ENCODE measurements around the gene UCP2.
A peak's percentile ranks its signal among the peaks of the same experiment; 100 is the strongest.

The UCP2 gene

DNA sequence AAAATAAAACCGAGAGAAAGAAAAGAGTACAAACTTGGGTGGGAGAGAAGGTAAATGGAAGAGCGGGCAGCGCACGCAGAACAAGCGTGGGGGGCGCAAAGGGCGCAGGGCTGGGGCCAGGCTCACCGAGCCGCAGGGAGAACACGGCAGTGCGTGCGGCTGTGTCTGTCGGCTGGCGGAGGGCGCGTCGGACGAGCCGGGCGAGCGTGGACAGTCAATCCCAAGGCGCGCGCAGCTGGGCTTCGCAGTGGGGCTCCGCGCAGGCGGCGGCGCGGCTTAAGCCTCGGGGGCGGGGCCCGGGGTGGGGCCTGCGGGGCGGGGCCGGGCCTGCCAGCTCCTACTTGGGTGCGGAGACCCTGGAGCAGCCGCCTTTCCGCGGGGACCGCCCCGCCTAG, at the start of gene UCP2:
TSS of gene UCP2 (minus strand) at position 249 of the 395 bp plus-strand sequence. CDS start 4,465 bp downstream, outside the sequence.
- DNase-seq (ENCODE audit: low read depth in 2 of 2), result peak; percentile 72 to 84

- DNase-seq (ENCODE audit: low read depth in 2 of 2), result no peak
These were observed 48.4 kb upstream of the UCP2 start for GRCh38 chr11:74030723-74031676.

DNA sequence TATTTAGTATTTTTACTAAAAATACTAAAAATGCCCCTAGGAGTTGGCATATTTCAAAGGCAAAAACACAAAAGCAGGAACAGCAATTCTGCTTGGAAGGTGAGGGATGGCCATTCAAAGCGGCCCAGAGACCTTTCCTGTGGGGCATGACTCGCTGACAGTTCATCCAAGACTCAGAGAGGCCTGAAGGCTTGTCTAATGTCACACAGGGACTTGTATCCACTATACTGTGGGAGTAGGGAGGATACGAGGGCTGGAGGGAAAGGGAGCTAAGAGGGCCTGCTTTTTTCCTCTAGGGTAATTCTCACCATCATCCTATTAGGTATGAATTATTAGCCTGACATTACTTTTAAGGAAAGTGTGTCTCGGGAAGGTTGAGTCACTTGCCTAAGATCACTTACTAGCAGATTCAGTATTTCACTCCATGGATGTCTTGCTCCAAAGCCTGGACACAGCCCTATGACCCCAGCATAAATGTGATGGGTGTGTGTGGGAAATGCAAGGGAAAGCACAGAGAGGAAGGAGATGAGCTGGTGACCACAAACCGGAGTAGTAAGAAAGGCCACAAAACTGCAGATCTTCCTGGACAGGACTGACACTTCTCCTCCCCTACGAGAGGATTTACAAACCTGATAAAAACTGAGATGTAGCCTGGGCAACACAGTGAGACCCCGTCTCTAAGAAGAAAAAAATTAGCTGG, 43.0 kb upstream of the UCP2 start:
- DNase-seq (ENCODE audit: low read depth in 2 of 2), result no peak

- no peak for DNase-seq (ENCODE audit: low read depth in 2 of 2)
These were observed 41.8 kb upstream of the UCP2 start for GRCh38 chr11:74024261-74025029.

- DNase-seq (ENCODE audit: low read depth in 2 of 2), result no peak
These were observed 40.6 kb upstream of the UCP2 start for GRCh38 chr11:74023276-74023675.

DNA sequence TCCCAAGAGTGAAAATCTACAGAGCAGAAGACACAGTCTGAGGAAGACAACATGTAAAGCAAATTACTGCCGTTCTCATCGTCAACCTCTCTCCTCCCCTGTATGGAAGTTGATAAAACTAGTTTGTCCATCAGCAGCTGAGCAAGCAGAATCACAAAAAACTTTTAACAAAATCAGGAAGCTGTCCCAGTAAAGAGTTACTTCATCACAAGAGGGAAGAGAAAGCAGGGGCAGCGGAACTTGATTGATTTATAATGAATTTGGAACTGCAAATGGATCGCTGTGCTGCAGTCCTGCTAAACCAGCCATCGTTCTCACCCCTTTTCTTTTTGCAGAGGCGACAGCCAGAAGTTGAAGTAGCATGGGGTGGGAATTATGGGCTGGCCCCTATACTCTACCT, 39.9 kb upstream of the UCP2 start:
- DNase-seq (ENCODE audit: low read depth in 2 of 2), result no peak

GRCh38 chr11:74021998-74022397, 39.4 kb upstream of the UCP2 start:
- no peak for DNase-seq (ENCODE audit: low read depth in 2 of 2)

- DNase-seq (ENCODE audit: low read depth in 2 of 2), result no peak
These were observed 37.9 kb upstream of the UCP2 start for GRCh38 chr11:74020539-74020938.

DNA sequence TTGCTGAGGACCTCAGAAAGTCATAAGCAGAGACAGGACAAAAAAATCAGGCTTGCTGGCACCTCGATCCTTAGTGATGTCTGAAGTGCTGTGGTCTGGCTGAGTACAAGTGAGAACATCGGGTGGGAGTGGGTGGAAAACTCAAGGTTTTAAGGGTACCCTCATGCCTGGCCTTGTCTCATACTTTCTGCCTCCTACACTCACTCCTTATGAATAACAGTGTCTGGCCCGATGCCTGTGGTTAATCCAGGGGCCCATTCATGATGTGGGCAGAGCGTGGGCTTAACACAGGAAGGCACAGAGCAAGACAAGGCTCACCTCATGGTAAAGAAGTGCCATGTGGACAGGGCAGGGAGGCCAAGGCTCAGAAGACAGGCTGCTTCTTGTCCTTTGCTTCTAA, 37.2 kb upstream of the UCP2 start:
- DNase-seq (ENCODE audit: low read depth in 2 of 2), result peak; percentile 40 to 50

DNA sequence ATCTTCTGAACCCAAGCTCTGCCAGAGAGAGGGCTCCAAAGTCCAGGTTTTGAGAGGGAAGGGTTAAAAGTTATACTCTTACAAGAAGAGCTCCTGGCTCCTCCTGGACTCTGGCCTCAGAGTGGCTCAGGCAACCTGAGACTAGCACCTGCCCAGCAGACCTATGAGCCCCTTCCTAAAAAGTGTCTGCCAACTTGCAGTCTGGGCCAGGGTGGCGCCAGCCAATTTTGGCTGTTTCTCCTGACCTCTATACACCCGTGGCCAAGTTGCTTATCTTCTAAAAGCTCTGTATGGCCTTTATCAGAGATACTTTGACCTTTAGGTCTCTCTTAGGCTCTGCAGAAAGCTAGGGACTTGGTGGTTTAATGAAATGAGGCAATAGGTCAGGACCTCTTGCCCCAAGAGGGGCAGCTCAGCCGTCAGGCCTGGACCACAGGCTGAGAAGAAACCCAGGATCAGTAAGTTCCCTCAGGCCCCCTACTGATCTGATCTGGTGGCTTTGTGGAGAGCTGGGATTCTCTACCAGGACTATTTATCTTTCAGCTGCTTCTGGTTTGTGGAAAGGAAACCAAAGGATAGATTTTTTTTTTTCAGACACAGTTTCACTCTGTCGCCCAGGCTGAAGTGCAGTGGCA, 36.6 kb upstream of the UCP2 start:
- DNase-seq (ENCODE audit: low read depth in 2 of 2), result no peak

- no peak for DNase-seq (ENCODE audit: low read depth in 2 of 2)
These were observed 35.8 kb upstream of the UCP2 start for GRCh38 chr11:74018331-74019005.

DNA sequence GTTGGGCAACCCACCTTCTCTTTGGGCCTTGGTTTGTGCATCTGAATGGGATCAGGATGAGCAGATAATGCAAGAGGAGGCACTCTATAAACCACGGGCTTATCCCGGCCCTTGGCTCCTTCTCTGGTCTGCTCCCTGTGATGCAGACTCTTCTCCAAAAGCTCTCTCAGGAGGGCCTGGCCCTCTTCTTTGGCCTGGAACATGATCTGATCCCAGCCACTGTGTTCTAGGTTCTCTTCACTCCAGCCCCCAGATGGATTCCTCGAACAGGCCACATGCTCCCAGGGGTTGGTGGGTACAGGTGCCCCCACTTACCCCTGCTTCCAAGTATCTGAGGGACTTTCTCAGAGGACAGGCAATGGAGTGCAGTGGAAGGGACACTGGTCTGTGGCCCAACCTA, 35.0 kb upstream of the UCP2 start:
- DNase-seq (ENCODE audit: low read depth in 2 of 2), result no peak

DNA sequence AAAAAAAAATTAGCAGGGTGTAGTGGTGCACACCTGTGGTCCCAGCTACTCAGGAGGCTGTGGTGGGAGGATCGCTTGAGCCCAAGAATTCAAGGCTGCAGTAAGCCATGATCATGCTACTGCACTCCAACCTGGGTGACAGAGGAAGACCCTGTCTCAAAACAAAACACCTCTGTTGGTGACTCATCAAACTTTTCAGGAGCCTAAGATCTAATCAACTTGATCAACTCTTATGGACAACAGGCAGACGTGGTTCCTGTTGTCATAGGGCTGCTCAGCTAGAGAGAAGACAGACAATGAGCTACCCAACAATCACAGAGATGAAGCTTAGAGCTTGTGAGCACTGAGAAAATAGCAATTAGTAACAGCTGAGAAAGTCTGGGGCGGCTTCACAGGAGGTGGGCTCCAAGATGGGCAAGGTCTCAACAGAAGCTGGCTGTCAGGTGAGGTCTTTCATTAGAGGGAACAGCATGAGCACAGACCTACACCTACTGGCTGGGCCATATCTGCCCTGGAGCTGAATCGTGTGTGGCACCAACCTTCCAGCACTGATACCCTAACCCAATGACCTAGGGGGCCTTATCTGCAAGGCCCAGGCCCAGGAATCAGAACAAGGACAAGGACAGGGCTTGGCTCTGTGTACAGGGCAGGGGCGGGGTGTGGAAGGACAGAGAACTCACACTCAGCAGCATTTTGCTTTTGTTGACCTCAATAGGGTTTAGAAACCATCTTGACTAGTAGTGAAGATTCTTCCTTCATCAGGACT, 33.5 kb upstream of the UCP2 start:
- DNase-seq (ENCODE audit: low read depth in 2 of 2), result no peak

DNA sequence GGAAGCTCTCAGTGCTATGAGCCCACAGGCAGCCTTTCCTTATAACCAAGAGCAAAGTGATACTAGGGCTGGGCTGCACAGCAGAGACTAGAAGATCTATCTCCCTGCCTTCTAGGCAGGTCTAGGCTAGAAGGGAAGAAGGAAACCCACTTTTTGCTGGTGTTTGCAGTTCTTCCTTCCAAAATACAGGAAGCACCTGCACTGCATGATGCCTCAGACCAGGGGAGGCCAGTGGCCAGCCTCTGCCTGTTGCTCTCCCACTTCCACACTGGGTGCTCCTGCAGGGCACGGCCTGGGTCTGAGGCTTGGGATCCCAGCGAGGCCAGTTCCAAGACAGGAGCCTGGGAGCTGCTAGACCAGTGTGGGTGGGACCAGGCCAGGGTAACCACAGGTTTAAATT, 32.2 kb upstream of the UCP2 start:
- DNase-seq (ENCODE audit: low read depth in 2 of 2), result no peak

DNA sequence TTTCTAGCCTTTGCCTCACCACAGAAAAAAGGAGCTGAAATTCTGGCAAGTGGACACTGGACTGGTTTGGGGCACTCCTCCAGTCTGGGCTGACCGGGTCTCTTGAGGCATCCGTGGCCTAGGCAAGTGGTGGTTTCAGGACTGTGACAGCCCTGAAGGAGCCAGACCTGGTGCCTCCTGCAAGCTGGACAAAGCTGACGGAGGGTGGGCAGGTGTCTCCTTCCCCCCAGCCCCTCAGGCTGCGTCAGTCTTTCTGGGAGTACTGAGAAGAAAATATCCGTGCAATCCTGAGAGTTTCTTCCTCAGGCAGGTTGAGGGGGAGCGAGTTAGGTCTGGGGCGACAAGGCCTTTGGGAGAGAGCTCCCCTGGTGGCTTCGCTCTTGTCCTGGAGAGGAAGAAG, 30.5 kb upstream of the UCP2 start:
- DNase-seq (ENCODE audit: low read depth in 2 of 2), result no peak

- no peak for DNase-seq (ENCODE audit: low read depth in 2 of 2)
These were observed 29.6 kb upstream of the UCP2 start for GRCh38 chr11:74012074-74012809.

- peak; percentile 26 to 27 for DNase-seq (ENCODE audit: low read depth in 2 of 2)
These were observed 28.9 kb upstream of the UCP2 start for GRCh38 chr11:74011360-74012073.

DNA sequence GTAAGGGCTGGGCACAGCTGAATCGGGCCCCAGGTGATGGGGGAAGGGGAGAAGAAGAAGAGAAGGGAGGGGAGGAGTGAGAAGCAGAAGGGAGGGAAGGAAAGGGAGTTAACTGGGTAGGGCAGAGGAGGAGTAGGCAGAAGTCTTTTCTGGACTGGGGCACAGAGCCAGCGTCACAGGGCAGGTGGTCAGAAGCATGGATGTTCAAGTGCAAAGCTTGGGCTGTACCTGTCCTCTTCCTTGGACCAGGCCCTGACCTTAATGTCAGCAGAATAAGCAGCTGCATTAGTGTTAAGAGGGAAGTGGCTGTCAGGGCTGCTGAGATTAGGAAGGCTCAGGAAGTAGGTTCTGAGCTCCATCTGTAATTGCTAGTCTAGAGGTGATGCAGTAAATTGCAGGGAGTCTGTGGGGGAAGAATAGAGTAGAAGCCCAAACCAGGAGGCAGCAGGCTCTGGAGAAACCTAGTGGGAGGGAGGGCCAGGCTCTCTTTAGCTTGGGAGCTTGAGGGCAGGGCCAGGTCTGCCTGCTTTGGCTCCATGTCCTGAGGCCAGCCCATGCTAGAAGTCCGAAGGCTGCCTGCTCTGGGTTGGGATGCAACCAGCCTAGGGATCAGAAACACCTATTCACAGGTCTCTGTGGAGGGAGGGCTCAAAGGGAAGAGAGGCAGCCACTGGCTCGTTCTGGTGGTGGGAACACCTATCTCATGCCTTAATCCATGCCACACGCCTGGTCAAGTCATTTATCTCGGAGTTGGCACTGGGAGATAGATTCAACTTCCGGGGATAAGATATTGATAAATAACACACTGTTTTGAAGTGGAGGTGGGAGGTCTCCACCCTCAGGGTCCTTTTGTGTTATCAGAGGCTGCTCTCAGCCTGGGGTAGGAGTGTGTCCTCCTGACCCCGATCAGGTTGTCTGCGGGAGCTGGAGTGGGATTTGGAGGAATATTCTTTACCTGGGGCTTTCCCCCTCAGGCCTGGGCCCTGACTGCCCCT, 28.0 kb upstream of the UCP2 start:
- DNase-seq (ENCODE audit: low read depth in 2 of 2), result no peak
